HEK293T (cell line): ENCODE data around the gene CAMP.
A peak's percentile ranks its signal among the peaks of the same experiment; 100 is the strongest.

Experiments
- CTCF ChIA-PET: fragments of 350-600 bp; formaldehyde crosslinking; extraction: SDS; loops from one replicate; lab custom pipeline; 2021; ENCODE audit warnings: antibody characterized with exemption, inconsistent platforms; lab: Yijun Ruan, JAX
- POLR2A ChIA-PET: fragments of 350-600 bp; formaldehyde crosslinking; extraction: SDS; loops from one replicate; lab custom pipeline; 2020; ENCODE audit warnings: antibody characterized with exemption, inconsistent platforms; lab: Yijun Ruan, JAX
- DNase-seq: peaks from one replicate; pipeline ENCODE4 v3.0.0; 2012; ENCODE audit warnings: mixed read lengths; ENCODE audit errors: extremely low spot score
- ARNT ChIP-seq: fragments of 450-650 bp; IDR thresholded peaks from 2 replicates; pipeline ENCODE4 v1.6.1; 2017; ENCODE audit warnings: mild to moderate bottlenecking
- BHLHE40 ChIP-seq: fragments of 450-650 bp; IDR thresholded peaks from 2 replicates; pipeline ENCODE4 v1.6.1; 2016; ENCODE audit warnings: mild to moderate bottlenecking, moderate library complexity, borderline replicate concordance
- CTBP1 ChIP-seq: fragments of 450-650 bp; IDR thresholded peaks from 2 replicates; pipeline ENCODE4 v1.6.1; 2016; ENCODE audit warnings: borderline replicate concordance
- ELF4 ChIP-seq: fragments of 450-650 bp; IDR thresholded peaks from 2 replicates; pipeline ENCODE4 v1.6.1; 2017; ENCODE audit warnings: antibody characterized with exemption
- FOXA1 ChIP-seq: fragments of 450-650 bp; IDR thresholded peaks from 2 replicates; pipeline ENCODE4 v1.6.1; 2016; ENCODE audit warnings: mild to moderate bottlenecking
- FOXK2 ChIP-seq: fragments of 450-650 bp; IDR thresholded peaks from 2 replicates; pipeline ENCODE4 v1.6.1; 2016; ENCODE audit warnings: mild to moderate bottlenecking
- FOXM1 ChIP-seq: fragments of 450-650 bp; IDR thresholded peaks from 2 replicates; pipeline ENCODE4 v1.6.1; 2017; ENCODE audit warnings: mild to moderate bottlenecking, borderline replicate concordance
- HDGF ChIP-seq: fragments of 450-650 bp; IDR thresholded peaks from 2 replicates; pipeline ENCODE4 v1.6.1; 2017; ENCODE audit warnings: antibody characterized with exemption, borderline replicate concordance
- L3MBTL2 ChIP-seq: fragments of 450-650 bp; conservative IDR thresholded peaks from 2 replicates; pipeline ENCODE4 v1.6.1; 2016; ENCODE audit warnings: mild to moderate bottlenecking
- LEF1 ChIP-seq: fragments of 450-650 bp; IDR thresholded peaks from 2 replicates; pipeline ENCODE4 v1.6.1; 2017; ENCODE audit warnings: mild to moderate bottlenecking, borderline replicate concordance
- NFRKB ChIP-seq: fragments of 450-650 bp; IDR thresholded peaks from 2 replicates; pipeline ENCODE4 v1.6.1; 2016; ENCODE audit warnings: mild to moderate bottlenecking, moderate library complexity
- PKNOX1 ChIP-seq: fragments of 450-650 bp; IDR thresholded peaks from 2 replicates; pipeline ENCODE4 v1.6.1; 2016
- SP1 ChIP-seq: fragments of 450-650 bp; IDR thresholded peaks from 2 replicates; pipeline ENCODE4 v1.6.1; 2017
- SUZ12 ChIP-seq: fragments of 450-650 bp; IDR thresholded peaks from 2 replicates; pipeline ENCODE4 v1.6.1; 2016; ENCODE audit warnings: mild to moderate bottlenecking
- TARDBP ChIP-seq: fragments of 450-650 bp; IDR thresholded peaks from 2 replicates; pipeline ENCODE4 v1.6.1; 2016
- ZNF384 ChIP-seq: fragments of 450-650 bp; IDR thresholded peaks from 2 replicates; pipeline ENCODE4 v1.6.1; 2016

The CAMP gene

DNA sequence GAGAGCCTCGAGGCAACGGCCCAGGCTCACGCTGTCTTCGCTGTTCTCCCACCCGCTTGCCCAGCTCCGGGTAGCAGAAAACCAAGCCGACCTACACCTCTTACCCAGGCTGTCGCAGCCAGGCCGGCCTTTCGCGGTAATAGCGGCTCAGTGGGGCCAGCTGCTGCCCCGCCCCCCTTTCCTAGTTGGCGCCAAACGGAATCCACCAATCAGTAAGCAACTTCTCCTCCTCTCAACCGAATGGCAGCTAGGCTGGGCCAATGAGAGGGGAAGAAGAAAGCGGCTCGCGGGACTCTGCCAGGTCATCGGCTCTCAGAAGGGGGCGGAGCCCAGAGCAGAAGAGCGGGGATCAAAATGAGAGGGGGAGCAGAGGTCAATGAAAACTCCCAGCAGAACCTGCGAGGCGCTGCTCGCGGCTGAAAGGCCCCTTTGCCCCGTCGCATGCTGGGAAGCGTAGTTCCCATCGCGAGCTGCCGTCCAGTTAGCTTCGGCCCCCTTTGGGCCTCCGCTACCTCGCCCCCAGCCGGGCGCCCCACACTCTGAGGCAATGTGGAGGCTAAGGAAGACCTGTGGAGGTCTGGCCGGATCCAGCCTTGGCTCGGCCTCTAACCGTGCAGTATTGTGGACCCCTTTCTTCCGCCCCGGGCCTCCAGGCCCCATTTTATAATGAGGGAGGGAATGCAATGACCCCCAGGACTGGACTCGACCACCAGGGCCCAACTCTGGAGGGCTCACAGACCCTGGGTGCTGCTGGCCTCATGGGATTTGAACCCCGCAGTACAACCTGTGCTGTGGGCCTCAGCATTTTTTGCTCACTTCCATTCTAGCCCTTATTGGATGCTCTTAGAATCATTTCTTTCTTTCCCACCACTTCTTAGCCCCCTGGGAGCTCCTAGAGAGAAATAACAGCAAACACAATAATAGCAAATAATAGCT lies 34.8 kb upstream of the CAMP start, which contains the start of gene CDC25A:
CDC25A (minus strand) TSS at position 152 of the 936 bp plus-strand sequence. CDS start 470 bp downstream, outside the sequence.
- CTCF ChIA-PET = interaction anchor here (1.3 kb wide), 1 partner anchor 248 kb away, joined by 6 read pairs; no protein-coding TSS in a partner anchor
- POLR2A ChIA-PET = interaction anchor here (0.6 to 2.6 kb wide), 24 partner anchors 9 to 368 kb away, joined by 3 to 26 read pairs (median 4); partner anchors contain the start of genes ATRIP, CCDC51, PFKFB4 and ZNF589
- TF ChIP-seq SUZ12 = no peak
- peak; percentile 80 for TF ChIP-seq L3MBTL2
- peak; percentile 98 for TF ChIP-seq PKNOX1
- peak; percentile 96 for DNase-seq

DNA sequence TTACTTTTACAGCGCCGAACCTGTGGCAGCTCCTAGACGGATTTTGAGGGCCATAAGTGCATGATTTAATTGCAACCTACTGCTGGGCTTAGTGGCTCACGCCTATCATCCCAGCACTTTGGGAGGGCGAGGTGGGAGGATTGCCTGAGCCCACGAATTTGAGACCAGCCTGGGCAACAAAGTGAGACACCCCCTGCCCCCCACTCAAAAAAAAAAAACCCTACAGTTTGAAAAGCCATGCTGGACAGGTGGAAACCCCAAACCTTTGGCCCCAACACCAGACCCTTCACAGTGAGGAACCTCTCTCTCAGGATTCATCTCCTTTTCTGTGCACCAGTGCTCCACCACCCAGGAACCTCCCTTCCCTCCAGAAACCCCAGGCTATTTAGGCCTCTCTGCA lies 34.0 kb upstream of the CAMP start:
- CTCF ChIA-PET = no interaction called here
- POLR2A ChIA-PET = interaction anchor here (1.4 to 2.6 kb wide), 4 partner anchors 38 to 257 kb away, joined by 4 to 26 read pairs (median 6); partner anchors contain the start of genes ATRIP, CCDC51 and ZNF589
- TF ChIP-seq HDGF = no peak
- TF ChIP-seq FOXA1 = no peak
- no peak for TF ChIP-seq FOXK2
- TF ChIP-seq ELF4 = no peak
- TF ChIP-seq LEF1 = no peak
- no peak for TF ChIP-seq ARNT
- TF ChIP-seq ZNF384 = no peak
- no peak for TF ChIP-seq NFRKB
- TF ChIP-seq SP1 = no peak
- no peak for TF ChIP-seq TARDBP
- TF ChIP-seq CTBP1 = no peak
- TF ChIP-seq SUZ12 = no peak
- no peak for TF ChIP-seq BHLHE40
- no peak for TF ChIP-seq L3MBTL2
- no peak for TF ChIP-seq FOXM1
- no peak for TF ChIP-seq PKNOX1
- DNase-seq = no peak

DNA sequence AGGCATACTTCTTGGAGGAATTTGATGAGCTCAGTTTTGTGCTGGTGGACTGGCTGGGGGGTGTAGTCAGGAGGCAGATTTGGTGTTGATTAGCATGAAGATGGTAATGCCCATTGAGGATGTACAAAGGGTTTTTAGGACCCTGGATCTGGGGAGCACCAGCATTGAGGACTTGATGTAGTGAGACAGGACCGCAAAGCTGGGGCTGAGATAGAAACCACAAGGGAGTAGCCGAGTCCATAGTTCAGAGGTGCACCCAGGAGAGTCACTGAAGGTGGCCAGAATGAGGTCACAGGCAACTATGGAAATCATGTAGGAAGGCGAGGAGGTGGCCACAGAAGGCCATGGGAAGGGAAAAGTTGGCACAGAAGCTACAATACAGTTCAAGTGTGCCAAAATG lies 32.4 kb upstream of the CAMP start:
- ChIA-PET POLR2A (interaction anchor here (1.5 kb wide), 1 partner anchor 9 kb away, joined by 3 read pairs; no protein-coding TSS in a partner anchor), CTCF (interaction anchor here (1.9 kb wide), 1 partner anchor 245 kb away, joined by 12 read pairs; no protein-coding TSS in a partner anchor)
- no peak for DNase-seq
- TF ChIP-seq TARDBP = no peak
- no peak for TF ChIP-seq SUZ12
- TF ChIP-seq ZNF384 = no peak
- no peak for TF ChIP-seq CTBP1
- TF ChIP-seq ARNT = no peak
- TF ChIP-seq L3MBTL2 = no peak
- TF ChIP-seq NFRKB = no peak
- no peak for TF ChIP-seq FOXM1
- no peak for TF ChIP-seq ELF4
- no peak for TF ChIP-seq FOXK2
- TF ChIP-seq SP1 = no peak
- TF ChIP-seq BHLHE40 = no peak
- no peak for TF ChIP-seq FOXA1
- no peak for TF ChIP-seq HDGF
- no peak for TF ChIP-seq LEF1
- no peak for TF ChIP-seq PKNOX1

- TF ChIP-seq SP1 = no peak
- no peak for TF ChIP-seq FOXK2
- TF ChIP-seq L3MBTL2 = no peak; the same call in 1 of the 2 replicates
- TF ChIP-seq TARDBP = no peak
- no peak for TF ChIP-seq ARNT
- no peak for TF ChIP-seq BHLHE40
- no peak for TF ChIP-seq PKNOX1
- TF ChIP-seq LEF1 = no peak
- no peak for TF ChIP-seq ELF4
- peak; percentile 93 for TF ChIP-seq ZNF384
- TF ChIP-seq FOXM1 = peak; percentile 78; the same call in 1 of the 2 replicates
- no peak for TF ChIP-seq FOXA1
- no peak for TF ChIP-seq CTBP1
- TF ChIP-seq SUZ12 = no peak
- ChIA-PET CTCF (interaction anchor here (0.6 to 1.8 kb wide), 5 partner anchors 12 to 242 kb away, joined by 3 to 10 read pairs (median 3); no protein-coding TSS in a partner anchor), POLR2A (interaction anchor here (1.3 kb wide), 1 partner anchor 47 kb away, joined by 5 read pairs; the partner anchor contains the start of gene ZNF589)
- DNase-seq = peak; percentile 81
Measured at GRCh38 chr3:48194446-48195071, 28.7 kb upstream of the CAMP start.

GRCh38 chr3:48196611-48197010 lies 26.7 kb upstream of the CAMP start:
- CTCF ChIA-PET = no interaction called here

More at GRCh38 chr3:48196611-48197010, 26.7 kb upstream of the CAMP start:
- no peak for TF ChIP-seq SUZ12
- no peak for TF ChIP-seq SP1
- TF ChIP-seq BHLHE40 = no peak
- no peak for TF ChIP-seq FOXA1
- no peak for TF ChIP-seq LEF1
- no peak for TF ChIP-seq L3MBTL2
- TF ChIP-seq FOXM1 = no peak
- TF ChIP-seq HDGF = no peak
- TF ChIP-seq PKNOX1 = no peak
- no peak for DNase-seq
- POLR2A ChIA-PET = no interaction called here
